NCI-H526 treated with DMSO at 0.1 percent for 48 hours (cell line): ENCODE data around the gene SMYD4.
A peak's percentile ranks its signal among the peaks of the same experiment; 100 is the strongest.
"Not testable (repeated sequence)": the region's sequence is repeated elsewhere in the genome, so short reads cannot be mapped to it uniquely, and the experiment has no call there.

Experiments
- DNase-seq: peaks from one replicate; lab custom pipeline; 2025; lab: John Stamatoyannopoulos, UW

SMYD4 gene

GRCh38 chr17:1829592-1830257, at the start of gene SMYD4, which contains the start of gene RPA1:
Gene SMYD4, minus strand, starts transcription at chr17:1829902. Its CDS starts 1,908 bp downstream, at chr17:1827994.
Gene RPA1, plus strand, starts transcription at chr17:1830005. Its CDS starts 89 bp downstream, at chr17:1830094.
- DNase-seq = peak; percentile 52

GRCh38 chr17:1878419-1879121, 48.9 kb upstream of the SMYD4 start:
- no peak for DNase-seq

- no peak for DNase-seq
Measured at GRCh38 chr17:1875597-1875996, 45.9 kb upstream of the SMYD4 start.

- DNase-seq = no peak
Measured at GRCh38 chr17:1873418-1873817, 43.7 kb upstream of the SMYD4 start.

- no peak for DNase-seq
Measured at GRCh38 chr17:1872976-1873375, 43.3 kb upstream of the SMYD4 start.

GRCh38 chr17:1872254-1872653, 42.6 kb upstream of the SMYD4 start:
- no peak for DNase-seq

GRCh38 chr17:1871756-1872155, 42.1 kb upstream of the SMYD4 start:
- no peak for DNase-seq

- DNase-seq = no peak
Measured at GRCh38 chr17:1870592-1870991, 40.9 kb upstream of the SMYD4 start.

GRCh38 chr17:1868090-1868489, 38.4 kb upstream of the SMYD4 start:
- DNase-seq = no peak

GRCh38 chr17:1867307-1867706, 37.6 kb upstream of the SMYD4 start:
- no peak for DNase-seq

GRCh38 chr17:1865252-1866037, 35.7 kb upstream of the SMYD4 start:
- DNase-seq = no peak

GRCh38 chr17:1861391-1862010, 31.8 kb upstream of the SMYD4 start:
- DNase-seq = no peak

GRCh38 chr17:1860978-1861377, 31.3 kb upstream of the SMYD4 start:
- no peak for DNase-seq

- not testable (repeated sequence) for DNase-seq
Measured at GRCh38 chr17:1856462-1856861, 26.8 kb upstream of the SMYD4 start.

GRCh38 chr17:1853698-1854097, 24.0 kb upstream of the SMYD4 start:
- no peak for DNase-seq

GRCh38 chr17:1852327-1852726, 22.6 kb upstream of the SMYD4 start:
- no peak for DNase-seq

GRCh38 chr17:1847191-1847590, 17.5 kb upstream of the SMYD4 start:
- no peak for DNase-seq

GRCh38 chr17:1843947-1844346, 14.2 kb upstream of the SMYD4 start:
- no peak for DNase-seq

- DNase-seq = no peak
Measured at GRCh38 chr17:1839516-1839915, 9.8 kb upstream of the SMYD4 start.

- DNase-seq = no peak
Measured at GRCh38 chr17:1834380-1835149, 4.9 kb upstream of the SMYD4 start.

GRCh38 chr17:1830288-1830687, 586 bp upstream of the SMYD4 start:
- peak; percentile 1 for DNase-seq

GRCh38 chr17:1829216-1829591, 498 bp downstream of the SMYD4 start:
- no peak for DNase-seq
